Keratinocyte (primary cell): ENCODE measurements around the gene TEX38. TPM values are rescaled to one million over a fixed set of nuclear protein-coding genes. Genes with fewer than 3 reads are reported as not detected.

ENCODE experiments used
- DNase-seq: peaks from one replicate; pipeline ENCODE4 v3.0.0-alpha.2; 2011; ENCODE audit warnings: low read depth, missing footprints, low spot score
- FAIRE-seq: peaks from 2 replicates; lab custom pipeline; 2011; peaks lifted over from hg19 to GRCh38; lab: Jason Lieb, UNC
- H2AFZ ChIP-seq: 2 replicates; pipeline ENCODE4 v1.6.0; 2012; ENCODE audit warnings: low read length, control low read depth, inconsistent platforms; ENCODE audit not compliant: control insufficient read depth
- H3K27ac ChIP-seq: 2 replicates; pipeline ENCODE4 v1.5.1; 2011; ENCODE audit warnings: low read length; ENCODE audit not compliant: control insufficient read depth, insufficient read depth
- H3K27me3 ChIP-seq: 3 replicates; pipeline ENCODE4 v1.6.0; 2011; ENCODE audit warnings: low read length; ENCODE audit not compliant: control insufficient read depth, insufficient read depth; ENCODE audit errors: extremely low read depth
- H3K36me3 ChIP-seq, 2 experiments: 2 replicates in 1 of 2; 3 replicates in 1 of 2; pipeline ENCODE4 v1.5.1; 2011; ENCODE audit warnings: low read length in 2 of 2, mild to moderate bottlenecking in 1 of 2; ENCODE audit not compliant: control insufficient read depth in 2 of 2, insufficient read depth in 2 of 2; ENCODE audit errors: extremely low read depth in 1 of 2
- H3K4me1 ChIP-seq: 3 replicates; pipeline ENCODE4 v1.5.1; 2011; ENCODE audit warnings: low read length; ENCODE audit not compliant: control insufficient read depth, insufficient read depth; ENCODE audit errors: extremely low read depth
- H3K4me2 ChIP-seq: 3 replicates; pipeline ENCODE4 v1.6.0; 2011; ENCODE audit warnings: low read depth, low read length; ENCODE audit not compliant: control insufficient read depth, insufficient read depth; ENCODE audit errors: extremely low read depth
- H3K4me3 ChIP-seq, 3 experiments: fragments of 200-600 bp in 1 of 3; sonication (generic) in 1 of 3; 2 replicates in 2 of 3; 3 replicates in 1 of 3; pipeline ENCODE4 v1.5.1; 2011 to 2016; ENCODE audit warnings: low read length in 3 of 3, mild to moderate bottlenecking in 3 of 3, control low read depth in 2 of 3, inconsistent platforms in 1 of 3, low read depth in 1 of 3, mixed read lengths in 1 of 3, mixed run types in 1 of 3, moderate library complexity in 1 of 3; ENCODE audit not compliant: control insufficient read depth in 2 of 3, insufficient read depth in 2 of 3; ENCODE audit errors: extremely low read depth in 1 of 3
- H3K79me2 ChIP-seq: 2 replicates; pipeline ENCODE4 v1.6.0; 2012; ENCODE audit warnings: low read length; ENCODE audit not compliant: control insufficient read depth, insufficient read depth
- H3K9ac ChIP-seq: 3 replicates; pipeline ENCODE4 v1.6.0; 2011; ENCODE audit warnings: low read length; ENCODE audit not compliant: control insufficient read depth, insufficient read depth; ENCODE audit errors: extremely low read depth
- H3K9me1 ChIP-seq: 3 replicates; pipeline ENCODE4 v1.6.0; 2011; ENCODE audit warnings: low read length; ENCODE audit not compliant: control insufficient read depth, insufficient read depth; ENCODE audit errors: extremely low read depth
- H3K9me3 ChIP-seq: 2 replicates; pipeline ENCODE4 v1.5.1; 2012; ENCODE audit warnings: low read depth, low read length; ENCODE audit not compliant: control insufficient read depth
- H4K20me1 ChIP-seq: 3 replicates; pipeline ENCODE4 v1.6.0; 2011; ENCODE audit warnings: low read length; ENCODE audit not compliant: control insufficient read depth, insufficient read depth; ENCODE audit errors: extremely low read depth
- CTCF ChIP-seq, 3 experiments: IDR thresholded peaks in 1 of 3; conservative IDR thresholded peaks in 1 of 3; optimal IDR thresholded peaks in 1 of 3; 2 replicates in 2 of 3; 3 replicates in 1 of 3; pipeline versions ENCODE3 to v1.5.1; 2011; ENCODE audit warnings: low read length in 3 of 3, mild to moderate bottlenecking in 3 of 3, moderate library complexity in 2 of 3, control low read depth in 1 of 3, inconsistent platforms in 1 of 3; ENCODE audit not compliant: insufficient read depth in 2 of 3; ENCODE audit errors: extremely low read depth in 1 of 3
- EZH2 ChIP-seq: IDR thresholded peaks from one replicate; pipeline ENCODE4 v1.6.1; 2012; ENCODE audit warnings: inconsistent platforms, mild to moderate bottlenecking, low read length, moderate library complexity
- dilution Hi-C: fragments of 300-500 bp; cut with MboI; formaldehyde crosslinking; loops from one replicate; pipeline ENCODE4 v1.7.0; 2020; ENCODE audit warnings: low sequenced_read_pairs; ENCODE audit not compliant: extremely low pct_ligation_motif_present
- polyA plus RNA-seq, 5 experiments: library from polyadenylated mRNA; depleted of rRNA in 3 of 5; stranded (reverse) in 3 of 5; stranded (forward) in 1 of 5; unstranded in 1 of 5; fragments of >200 nt; gene quantifications; 1 replicate in 1 of 5; 2 replicates in 3 of 5; 3 replicates in 1 of 5; pipeline versions ENCODE4 v1.2.1 to v1.2.3, GENCODE V29; 2011 to 2012; ENCODE audit warnings: missing spikeins in 2 of 5, low read depth in 1 of 5, low replicate concordance in 1 of 5

TEX38 gene
- polyA plus RNA-seq, 1 donor (not counting 4 experiments of a cell fraction or from before 2014, with no cell fraction given): not detected

- H3K79me2 ChIP-seq: no peaks in the 10 kb centered on the region
- H3K4me2 ChIP-seq: no peak overlapping the region
- TF ChIP-seq CTCF (optimal IDR thresholded peaks at IDR 0.05 in 1 of 3, IDR thresholded peaks at IDR 0.05 in 1 of 3, conservative IDR thresholded peaks at IDR 0.05 in 1 of 3; ENCODE audit: extremely low read depth in 1 of 3, insufficient read depth in 2 of 3, low read length in 3 of 3) (no peak), EZH2 (no peak)
- FAIRE-seq (no peak), DNase-seq (no peak)
- peaks cover 9 to 18% of the 10 kb centered on the region in 2 experiments for H3K36me3 ChIP-seq
- dilution Hi-C loops: no loop called here
- H3K4me3 ChIP-seq: no peak overlapping the region
- H2AFZ ChIP-seq: no peak overlapping the region
- H4K20me1 ChIP-seq: no peaks in the 10 kb centered on the region
- H3K27ac ChIP-seq: no peak overlapping the region
- no peaks in the 10 kb centered on the region for H3K27me3 ChIP-seq
- H3K9ac ChIP-seq: no peak overlapping the region
- peaks cover 3% of the 10 kb centered on the region for H3K4me1 ChIP-seq
- no peaks in the 10 kb centered on the region for H3K9me1 ChIP-seq
- no peaks in the 10 kb centered on the region for H3K9me3 ChIP-seq
These were observed 2.1 kb downstream of the TEX38 start for GRCh38 chr1:46673749-46674182.

GRCh38 chr1:46675549-46676314 lies 4.1 kb downstream of the TEX38 start:
- Histone ChIP-seq H3K4me1 (no peaks in the 10 kb centered on the region), H3K36me3 (peaks cover 9 to 27% of the 10 kb centered on the region in 2 experiments), H3K27me3 (no peaks in the 10 kb centered on the region), H3K27ac (no peak overlapping the region), H3K9me3 (no peaks in the 10 kb centered on the region), H3K4me3 (no peak overlapping the region), H3K9me1 (no peaks in the 10 kb centered on the region), H3K4me2 (no peak overlapping the region), H3K79me2 (no peaks in the 10 kb centered on the region), H2AFZ (no peak overlapping the region), H4K20me1 (no peaks in the 10 kb centered on the region), H3K9ac (no peak overlapping the region)
- FAIRE-seq (no peak), DNase-seq (no peak)
- dilution Hi-C loops: no loop called here
- TF ChIP-seq EZH2 (no peak), CTCF (optimal IDR thresholded peaks at IDR 0.05 in 1 of 3, IDR thresholded peaks at IDR 0.05 in 1 of 3, conservative IDR thresholded peaks at IDR 0.05 in 1 of 3; ENCODE audit: extremely low read depth in 1 of 3, insufficient read depth in 2 of 3, low read length in 3 of 3) (no peak)
